Activated naive CD8-positive, alpha-beta T cell treated with anti-CD3 and anti-CD28 coated beads, Interleukin-2, amount 50 U/mL, for 24 hours (primary cell): Measurements from ENCODE around the gene D2HGDH.
A peak's percentile ranks its signal among the peaks of the same experiment; 100 is the strongest.
"Not testable (repeated sequence)": the region's sequence is repeated elsewhere in the genome, so short reads cannot be mapped to it uniquely, and the experiment has no call there.

Experiments
- ATAC-seq: fragments of 150-1000 bp; cut with Tn5 transposase; one replicate; pipeline ENCODE4 v1.10.0; 2021
- DNase-seq: peaks from one replicate; pipeline ENCODE4 v3.0.0; 2021
- H3K27ac Mint-ChIP-seq: one replicate; pipeline ENCODE4 v1.8.0; 2021; ENCODE audit warnings: mild to moderate bottlenecking, mixed read lengths
- H3K27me3 Mint-ChIP-seq: one replicate; pipeline ENCODE4 v1.8.0; 2021; ENCODE audit warnings: mixed read lengths
- H3K36me3 Mint-ChIP-seq: one replicate; pipeline ENCODE4 v1.8.0; 2021; ENCODE audit warnings: low read depth, mixed read lengths
- H3K4me1 Mint-ChIP-seq: one replicate; pipeline ENCODE4 v1.8.0; 2021; ENCODE audit warnings: mixed read lengths
- H3K4me3 Mint-ChIP-seq: one replicate; pipeline ENCODE4 v1.8.0; 2021; ENCODE audit warnings: mild to moderate bottlenecking, moderate library complexity, mixed read lengths
- H3K9me3 Mint-ChIP-seq: one replicate; pipeline ENCODE4 v1.8.0; 2021; ENCODE audit warnings: mixed read lengths

D2HGDH gene

DNA sequence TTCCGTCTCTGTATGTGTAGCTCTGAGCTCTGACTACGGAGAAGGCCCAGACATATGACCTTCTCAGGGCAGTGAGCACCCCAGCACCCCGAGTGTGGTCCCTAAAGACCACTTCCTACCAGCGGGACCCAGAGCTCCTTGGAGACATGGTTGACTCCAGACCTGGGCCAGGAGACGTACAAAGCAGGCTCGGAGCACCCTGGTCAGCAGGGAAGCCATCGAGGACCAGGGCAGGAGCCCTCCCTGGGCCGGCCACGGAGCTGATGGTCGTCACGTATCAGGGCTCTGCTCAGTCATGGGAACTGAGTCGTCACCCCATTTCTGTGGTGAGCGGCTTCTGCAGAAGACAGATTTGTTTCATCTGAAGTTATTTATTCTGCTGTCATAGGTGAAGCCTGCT lies 61.8 kb downstream of the D2HGDH start:
- H3K36me3 Mint-ChIP-seq: no peaks in the 10 kb centered on the region
- ATAC-seq (no peak), DNase-seq (no peak)
- H3K4me3 Mint-ChIP-seq: no peak overlapping the region
- no peaks in the 10 kb centered on the region for H3K4me1 Mint-ChIP-seq
- no peak overlapping the region for H3K27ac Mint-ChIP-seq
- peaks cover under 1% of the 10 kb centered on the region for H3K9me3 Mint-ChIP-seq
- H3K27me3 Mint-ChIP-seq: no peaks in the 10 kb centered on the region

DNA sequence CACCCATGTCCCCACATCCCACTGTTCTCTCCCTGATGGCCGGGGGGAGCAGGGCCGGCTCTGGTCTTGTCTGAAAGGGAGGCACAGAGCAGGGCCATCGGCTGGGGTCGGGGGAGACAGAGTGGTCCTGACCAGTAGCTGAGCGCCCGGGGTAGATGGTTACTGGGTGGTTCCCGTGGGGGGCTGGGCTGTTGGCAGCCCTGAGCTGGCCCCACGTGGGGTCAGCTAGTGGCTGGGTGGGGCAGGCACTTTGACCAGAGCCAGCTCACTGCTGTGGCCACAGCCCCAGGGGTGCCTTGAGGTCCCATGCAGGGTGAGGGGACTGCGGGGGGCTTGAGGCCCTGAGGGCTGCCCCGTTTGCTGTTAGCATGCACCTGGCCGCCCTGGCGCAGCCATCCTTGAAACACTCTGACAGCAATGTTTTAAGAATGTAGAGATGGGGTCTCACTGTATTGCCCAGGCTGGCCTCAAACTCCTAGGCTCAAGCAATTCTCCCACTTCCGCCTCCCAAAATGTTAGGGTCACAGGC lies 62.2 kb downstream of the D2HGDH start:
- H3K27me3 Mint-ChIP-seq: no peaks in the 10 kb centered on the region
- ATAC-seq: no peak
- no peaks in the 10 kb centered on the region for H3K36me3 Mint-ChIP-seq
- no peak overlapping the region for H3K27ac Mint-ChIP-seq
- H3K4me1 Mint-ChIP-seq: no peaks in the 10 kb centered on the region
- no peak for DNase-seq
- no peaks in the 10 kb centered on the region for H3K9me3 Mint-ChIP-seq
- H3K4me3 Mint-ChIP-seq: no peak overlapping the region

DNA sequence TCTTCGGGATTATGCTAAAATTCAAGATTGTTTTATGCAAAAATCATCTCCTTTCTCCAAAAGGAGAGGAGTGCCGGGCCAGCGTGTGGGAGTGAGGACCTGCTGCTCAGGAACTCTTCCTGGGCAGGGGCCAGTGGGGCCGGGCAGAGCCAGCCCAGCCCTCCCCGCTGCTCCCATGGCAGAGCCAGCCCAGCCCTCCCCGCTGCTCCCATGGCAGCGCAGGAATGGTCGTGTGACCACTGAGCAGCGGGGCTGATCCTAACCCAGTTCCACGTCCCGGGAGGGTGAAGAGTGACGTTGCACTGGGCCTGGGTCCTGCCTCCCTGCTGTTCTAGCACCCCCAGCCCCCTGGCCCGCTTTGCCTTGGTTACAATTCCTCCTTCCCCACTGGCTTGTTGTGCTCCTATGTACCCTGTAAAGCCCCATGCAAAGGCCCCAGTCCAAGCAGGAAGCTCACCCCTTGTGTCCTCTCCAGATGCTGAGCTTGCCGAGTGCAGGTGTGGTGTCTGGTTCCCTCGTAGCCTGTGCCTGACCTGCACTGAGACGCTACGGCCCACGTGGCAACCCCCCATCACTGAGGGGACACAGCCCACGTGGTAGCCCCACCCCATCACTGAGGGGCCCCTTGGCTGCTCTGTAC lies 63.1 kb downstream of the D2HGDH start:
- Mint-ChIP-seq H3K27me3 (no peaks in the 10 kb centered on the region), H3K4me1 (no peaks in the 10 kb centered on the region), H3K4me3 (no peak overlapping the region), H3K36me3 (no peaks in the 10 kb centered on the region), H3K9me3 (no peaks in the 10 kb centered on the region), H3K27ac (no peak overlapping the region)
- DNase-seq (no peak), ATAC-seq (no peak)

DNA sequence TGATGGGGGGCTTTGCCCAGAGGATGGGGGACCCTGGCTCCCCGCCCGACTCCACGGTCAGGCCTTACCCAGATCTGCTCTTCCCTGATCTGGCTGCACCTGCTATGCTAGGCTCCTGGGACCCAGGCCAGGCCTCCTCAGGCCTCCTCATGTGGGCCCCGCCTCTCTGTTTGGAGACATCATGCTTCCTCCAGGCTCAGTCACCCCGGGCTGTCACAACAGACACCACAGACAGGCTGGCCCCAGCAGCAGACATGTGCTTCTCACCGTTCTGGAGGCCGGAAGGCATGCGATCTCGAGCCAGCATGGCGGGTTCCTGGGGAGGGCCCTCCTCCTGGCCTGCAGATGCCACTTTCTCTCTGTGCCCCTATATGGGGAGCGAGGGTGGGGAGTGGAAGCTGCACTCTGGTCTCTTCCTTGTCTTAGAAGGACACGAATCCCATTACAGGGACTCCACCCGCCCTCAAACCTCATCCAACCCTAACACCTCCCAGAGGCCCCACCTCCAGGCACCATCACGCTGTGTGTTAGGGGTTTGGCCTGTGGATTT lies 63.7 kb downstream of the D2HGDH start:
- no peaks in the 10 kb centered on the region for H3K27me3 Mint-ChIP-seq
- ATAC-seq: no peak
- DNase-seq: no peak
- no peaks in the 10 kb centered on the region for H3K4me1 Mint-ChIP-seq
- no peak overlapping the region for H3K4me3 Mint-ChIP-seq
- no peaks in the 10 kb centered on the region for H3K36me3 Mint-ChIP-seq
- no peaks in the 10 kb centered on the region for H3K9me3 Mint-ChIP-seq
- no peak overlapping the region for H3K27ac Mint-ChIP-seq

DNA sequence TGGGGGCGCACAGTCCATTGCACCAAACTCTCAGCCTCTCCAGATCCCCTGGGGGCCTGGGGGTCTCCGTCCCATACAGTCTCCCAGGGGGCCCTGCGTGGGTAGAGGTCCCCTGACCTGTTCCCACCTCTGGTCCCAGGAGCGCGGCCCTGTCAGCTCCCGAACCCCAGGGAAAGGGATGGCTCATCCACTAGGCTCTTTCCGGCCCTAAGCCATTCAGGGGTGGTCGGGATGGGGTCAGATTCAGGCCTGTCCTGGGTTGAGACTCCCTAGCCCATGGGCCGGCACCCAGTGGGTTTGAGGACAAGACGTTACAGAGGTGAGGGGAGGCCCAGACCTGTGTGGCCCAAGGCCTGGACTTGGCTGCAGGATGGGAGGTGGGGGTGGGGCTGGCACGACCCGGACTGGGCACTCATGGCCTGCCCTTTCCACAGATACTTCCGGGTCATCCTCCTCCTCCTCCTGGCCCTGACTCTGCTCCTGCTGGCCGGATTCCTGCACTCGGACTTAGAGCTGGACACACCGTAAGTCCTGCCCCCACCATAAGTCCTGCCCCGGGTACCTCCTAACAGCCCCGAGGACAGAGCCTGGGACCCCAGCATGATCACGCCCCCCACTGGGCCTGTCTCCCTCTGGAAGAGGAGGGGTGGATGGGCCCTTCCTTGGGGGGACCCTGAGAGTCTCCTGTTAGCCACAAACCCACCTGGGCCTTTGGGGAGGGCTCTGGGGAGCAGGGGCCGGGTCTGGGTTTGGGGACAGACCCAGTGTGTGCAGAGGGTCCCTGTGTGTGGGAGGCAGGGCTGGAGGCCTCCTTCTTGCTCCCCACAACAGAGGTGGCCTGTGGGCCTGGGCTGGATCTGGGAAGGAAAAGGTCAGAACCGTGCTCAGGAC lies 64.4 kb downstream of the D2HGDH start:
- no peak for DNase-seq
- peaks cover 2% of the 10 kb centered on the region for H3K27me3 Mint-ChIP-seq
- peaks cover 3% of the 10 kb centered on the region for H3K4me1 Mint-ChIP-seq
- no peak overlapping the region for H3K27ac Mint-ChIP-seq
- H3K36me3 Mint-ChIP-seq: no peaks in the 10 kb centered on the region
- H3K4me3 Mint-ChIP-seq: no peak overlapping the region
- H3K9me3 Mint-ChIP-seq: no peaks in the 10 kb centered on the region
- no peak for ATAC-seq

DNA sequence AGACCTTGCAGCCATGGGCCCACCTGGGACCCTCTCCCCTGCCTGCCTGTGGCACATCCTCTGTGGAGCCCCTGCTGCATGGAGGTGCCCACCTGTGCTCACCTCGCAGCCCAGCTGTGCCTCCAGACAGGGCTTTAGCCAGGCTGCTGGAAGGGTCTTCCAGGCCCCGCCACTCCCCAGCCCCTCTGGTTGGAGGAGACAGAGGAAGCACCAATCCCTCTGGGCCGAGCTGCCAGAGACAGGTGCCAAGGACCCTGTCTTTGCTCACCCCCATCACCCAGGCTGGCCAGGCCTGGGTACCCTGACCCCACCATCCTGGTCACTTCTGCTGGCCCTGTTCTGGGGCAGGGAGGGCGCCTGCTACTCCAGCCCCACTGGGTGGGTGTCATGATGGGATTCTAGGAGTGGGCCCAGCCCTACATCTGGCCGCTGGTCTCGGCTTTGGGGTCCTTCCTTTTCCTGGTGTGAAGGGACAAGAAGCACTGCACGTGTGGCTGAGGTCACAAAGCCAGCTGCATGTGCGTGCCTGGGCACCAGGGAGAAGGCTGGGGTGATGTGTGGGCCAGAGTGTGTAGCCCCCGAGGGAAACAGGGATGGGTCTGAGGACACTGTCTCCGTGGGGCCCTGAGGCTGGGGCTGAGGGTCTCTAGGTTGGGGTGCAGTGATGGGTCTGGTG lies 65.2 kb downstream of the D2HGDH start:
- H3K36me3 Mint-ChIP-seq: no peaks in the 10 kb centered on the region
- H3K4me1 Mint-ChIP-seq: peaks cover 6% of the 10 kb centered on the region
- ATAC-seq (no peak), DNase-seq (no peak)
- H3K4me3 Mint-ChIP-seq: no peak overlapping the region
- H3K9me3 Mint-ChIP-seq: no peaks in the 10 kb centered on the region
- no peak overlapping the region for H3K27ac Mint-ChIP-seq
- H3K27me3 Mint-ChIP-seq: peaks cover 3% of the 10 kb centered on the region

DNA sequence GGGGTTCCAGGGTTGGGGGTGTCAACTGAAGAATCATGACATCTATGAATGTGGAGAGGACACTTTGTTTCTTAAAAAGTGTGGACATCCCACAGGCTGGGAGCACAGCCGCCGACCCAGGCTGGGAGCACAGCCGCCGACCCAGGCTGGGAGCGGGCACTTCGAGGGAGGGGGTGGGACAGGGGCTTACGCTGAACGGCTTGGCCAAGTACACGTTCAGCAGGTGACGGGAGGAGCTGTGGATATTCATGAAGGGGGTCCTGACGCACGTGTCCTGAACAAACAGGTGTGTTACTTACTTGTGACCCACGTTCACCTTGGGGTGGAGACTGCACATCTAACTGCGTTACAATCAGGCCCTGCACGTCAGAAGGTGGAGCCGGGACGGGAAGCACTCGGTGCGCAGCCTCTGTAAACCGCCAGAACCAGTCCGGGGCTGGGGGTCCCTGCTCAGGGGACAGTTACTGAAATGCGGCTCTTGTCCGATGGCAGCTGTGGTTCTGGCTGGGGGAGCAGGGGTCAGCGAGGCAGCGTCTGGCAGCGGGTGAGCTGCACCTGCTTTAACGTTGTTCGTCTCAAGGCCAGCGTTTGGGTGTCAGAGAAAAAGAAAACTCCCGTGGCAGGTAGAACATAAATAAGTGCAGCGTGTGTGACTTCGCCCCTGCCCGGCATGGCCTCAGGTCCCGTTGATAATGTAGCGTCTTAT lies 65.9 kb downstream of the D2HGDH start:
- H3K9me3 Mint-ChIP-seq, ATAC-seq, H3K27ac Mint-ChIP-seq, DNase-seq, H3K4me1 Mint-ChIP-seq, H3K27me3 Mint-ChIP-seq, H3K36me3 Mint-ChIP-seq, H3K4me3 Mint-ChIP-seq: not testable (repeated sequence)

DNA sequence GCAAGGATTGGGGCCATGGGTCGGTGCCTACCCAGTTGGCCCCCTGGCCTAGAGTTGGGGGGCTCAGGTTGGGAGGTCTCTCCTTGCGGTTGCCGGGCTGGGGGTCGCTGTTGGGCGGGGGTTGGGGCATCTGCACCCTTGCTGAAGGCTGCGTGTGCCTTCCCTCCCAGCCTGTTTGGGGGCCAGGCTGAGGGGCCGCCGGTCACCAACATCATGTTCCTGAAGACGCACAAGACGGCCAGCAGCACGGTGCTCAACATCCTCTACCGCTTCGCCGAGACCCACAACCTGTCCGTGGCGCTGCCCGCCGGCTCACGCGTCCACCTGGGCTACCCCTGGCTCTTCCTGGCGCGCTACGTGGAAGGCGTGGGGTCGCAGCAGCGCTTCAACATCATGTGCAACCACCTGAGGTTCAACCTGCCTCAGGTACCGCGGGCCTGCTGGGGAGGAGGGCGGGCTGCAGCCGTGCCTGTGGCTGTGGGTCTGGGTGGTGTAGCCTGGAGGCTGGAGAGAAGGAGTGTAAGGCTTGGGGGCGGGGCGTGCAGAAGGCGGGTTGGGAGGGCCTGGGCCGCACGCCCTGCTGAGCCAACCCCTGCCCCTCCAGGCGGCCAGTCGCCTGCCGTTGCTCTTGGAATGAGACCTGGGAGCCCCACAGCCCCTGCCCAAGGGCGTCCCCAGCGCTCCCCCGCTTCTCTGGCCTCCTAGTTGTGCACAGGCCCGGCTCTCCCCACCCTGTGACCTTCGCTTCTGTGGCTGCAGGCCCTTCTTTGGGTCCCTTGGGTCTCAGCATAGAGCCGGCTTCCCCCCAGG lies 67.4 kb downstream of the D2HGDH start:
- H3K4me3 Mint-ChIP-seq: no peak overlapping the region
- peaks cover 4% of the 10 kb centered on the region for H3K27me3 Mint-ChIP-seq
- no peak overlapping the region for H3K27ac Mint-ChIP-seq
- ATAC-seq (no peak), DNase-seq (no peak)
- H3K9me3 Mint-ChIP-seq: no peaks in the 10 kb centered on the region
- H3K36me3 Mint-ChIP-seq: no peaks in the 10 kb centered on the region
- H3K4me1 Mint-ChIP-seq: peaks cover 9% of the 10 kb centered on the region

DNA sequence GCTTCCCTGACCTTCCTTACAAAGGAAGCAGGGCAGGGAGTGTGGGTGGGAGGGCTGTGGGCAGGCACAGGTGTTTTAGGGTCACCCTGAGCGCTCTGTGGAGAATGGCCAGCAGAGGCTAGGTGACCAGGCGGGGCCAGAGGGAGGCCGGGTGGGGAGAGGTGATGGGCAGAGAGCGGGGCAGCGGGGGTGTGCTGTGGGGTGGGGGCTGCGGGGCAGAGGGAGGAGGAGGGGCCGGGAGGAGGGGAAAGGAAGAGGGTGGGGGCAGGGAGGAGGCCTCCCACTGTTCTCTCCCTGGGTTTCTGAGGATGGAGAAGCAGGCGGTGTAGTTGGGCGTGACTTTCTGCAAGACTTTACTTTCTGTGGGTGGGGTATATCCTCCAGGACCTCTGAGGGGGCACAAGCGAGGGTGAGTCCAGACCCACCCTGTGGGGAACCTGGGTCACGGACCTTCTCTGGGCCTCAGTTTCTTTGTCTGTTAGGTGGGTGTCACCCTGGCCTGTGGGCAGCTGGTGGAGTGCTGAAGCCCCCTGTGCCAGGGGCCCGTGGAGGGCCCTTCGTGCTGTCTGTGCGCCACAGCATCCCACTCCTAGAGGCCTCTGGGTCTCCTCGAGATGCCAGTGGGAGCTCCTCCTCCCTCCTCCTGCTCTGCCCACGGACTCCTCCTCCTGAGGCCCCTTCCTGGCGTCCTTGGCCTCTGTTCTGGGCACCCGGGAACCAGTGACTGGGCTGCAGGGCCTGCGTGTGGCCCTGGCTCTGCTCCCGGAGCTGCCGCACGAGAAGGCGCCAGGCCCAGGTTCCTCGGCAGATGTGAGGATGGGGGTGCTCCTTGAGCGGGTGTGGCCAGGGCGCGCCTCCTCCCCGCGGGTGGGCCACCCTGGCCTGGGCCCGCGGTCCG lies 68.2 kb downstream of the D2HGDH start:
- DNase-seq (no peak), ATAC-seq (no peak)
- Mint-ChIP-seq H3K36me3 (no peaks in the 10 kb centered on the region), H3K27me3 (peaks cover 4% of the 10 kb centered on the region), H3K9me3 (no peaks in the 10 kb centered on the region), H3K4me3 (no peak overlapping the region), H3K27ac (no peak overlapping the region), H3K4me1 (peaks cover 9% of the 10 kb centered on the region)

DNA sequence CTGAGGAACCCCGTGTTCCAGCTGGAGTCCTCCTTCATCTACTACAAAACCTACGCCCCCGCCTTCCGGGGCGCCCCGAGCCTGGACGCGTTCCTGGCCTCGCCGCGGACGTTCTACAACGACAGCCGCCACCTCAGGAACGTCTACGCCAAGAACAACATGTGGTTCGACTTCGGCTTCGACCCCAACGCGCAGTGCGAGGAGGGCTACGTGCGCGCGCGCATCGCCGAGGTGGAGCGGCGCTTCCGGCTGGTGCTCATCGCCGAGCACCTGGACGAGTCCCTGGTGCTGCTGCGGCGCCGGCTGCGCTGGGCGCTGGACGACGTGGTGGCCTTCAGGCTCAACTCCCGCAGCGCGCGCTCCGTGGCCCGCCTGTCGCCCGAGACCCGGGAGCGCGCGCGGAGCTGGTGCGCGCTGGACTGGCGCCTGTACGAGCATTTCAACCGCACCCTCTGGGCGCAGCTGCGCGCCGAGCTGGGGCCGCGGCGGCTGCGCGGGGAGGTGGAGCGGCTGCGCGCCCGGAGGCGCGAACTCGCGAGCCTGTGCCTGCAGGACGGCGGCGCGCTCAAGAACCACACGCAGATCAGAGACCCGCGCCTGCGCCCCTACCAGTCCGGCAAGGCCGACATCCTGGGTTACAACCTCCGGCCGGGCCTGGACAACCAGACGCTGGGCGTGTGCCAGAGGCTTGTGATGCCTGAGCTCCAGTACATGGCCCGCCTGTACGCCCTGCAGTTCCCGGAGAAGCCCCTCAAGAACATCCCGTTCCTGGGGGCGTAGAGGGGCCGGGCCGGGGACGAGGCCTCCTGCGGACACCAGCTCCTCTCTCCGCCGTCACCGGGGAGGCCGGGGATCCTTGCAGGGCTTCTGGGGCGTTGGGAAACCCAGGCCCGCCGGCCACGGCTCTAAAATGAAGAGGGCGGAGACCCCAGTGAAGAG lies 69.2 kb downstream of the D2HGDH start:
- Mint-ChIP-seq H3K27ac (peak overlapping the region; percentile 54), H3K27me3 (peaks cover 7% of the 10 kb centered on the region), H3K4me3 (peak overlapping the region; percentile 53), H3K9me3 (no peaks in the 10 kb centered on the region), H3K36me3 (no peaks in the 10 kb centered on the region), H3K4me1 (peaks cover 11% of the 10 kb centered on the region)
- DNase-seq (peak; percentile 68), ATAC-seq (peak; percentile 68)

DNA sequence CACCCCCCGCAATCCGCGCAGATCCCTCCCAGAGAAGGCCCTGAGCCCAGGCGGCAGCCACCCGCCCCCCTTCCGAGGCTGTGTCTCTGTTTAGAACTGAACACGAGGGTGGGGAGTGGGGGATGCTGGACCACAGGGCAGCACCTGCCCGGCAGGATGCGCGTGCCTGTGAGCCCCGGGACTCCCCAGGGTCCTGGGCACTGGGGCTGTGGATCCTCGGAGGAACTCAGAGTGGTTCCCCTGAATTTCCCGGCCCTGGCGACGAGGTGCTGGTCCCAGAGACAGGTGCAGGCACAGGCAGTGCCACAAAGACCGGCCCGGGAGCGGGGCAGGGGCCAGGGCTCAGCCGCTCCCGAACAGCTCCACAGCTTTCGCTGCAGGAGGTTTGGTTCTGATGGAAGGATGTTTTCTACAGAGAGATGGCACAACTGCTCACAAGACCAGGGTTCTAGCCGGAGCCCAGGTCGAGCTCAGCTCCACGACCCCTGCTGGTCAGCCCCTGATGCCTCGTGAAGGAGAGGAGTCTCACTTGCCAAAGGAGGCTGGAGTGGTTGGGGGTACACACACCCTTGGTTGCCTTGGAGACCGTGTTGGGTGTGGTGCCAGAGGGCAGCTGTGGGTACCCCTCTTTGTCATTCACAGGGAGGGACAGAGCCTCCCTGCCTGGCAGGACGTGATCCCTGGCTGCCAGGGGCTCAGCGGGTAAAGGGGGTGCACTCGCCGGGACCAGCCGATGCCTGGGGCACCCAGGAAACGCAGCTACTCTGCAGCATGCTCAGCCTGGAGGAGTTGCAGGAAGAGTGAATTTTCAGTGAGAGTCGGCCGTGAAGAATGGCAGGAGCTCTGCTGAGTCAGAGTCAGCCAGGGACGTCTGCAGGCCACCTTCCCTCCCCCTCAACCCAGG lies 70.1 kb downstream of the D2HGDH start:
- Mint-ChIP-seq H3K27ac (no peak overlapping the region), H3K9me3 (no peaks in the 10 kb centered on the region), H3K36me3 (no peaks in the 10 kb centered on the region), H3K4me1 (peaks cover 14% of the 10 kb centered on the region), H3K4me3 (peak overlapping the region; percentile 53), H3K27me3 (peaks cover 8% of the 10 kb centered on the region)
- ATAC-seq (peak; percentile 27), DNase-seq (peak; percentile 34)
